Measurements from ENCODE around the gene GRK4. TPM values are rescaled to one million over a fixed set of nuclear protein-coding genes. Genes with fewer than 3 reads are reported as not detected.

Gene GRK4
- total and polyA plus RNA-seq, 10 of the 15 experiments (the other 5 are each of a cell fraction or from before 2014, with no cell fraction given): 1.1 to 4.0 (median 2.5) TPM

- Histone ChIP-seq H3K4me3 (no peak overlapping the region), H3K9me3 (replicated peaks; ENCODE audit: control insufficient read depth, insufficient read depth, low read length) (no peaks in the 10 kb centered on the region), H3K27me3 (replicated peaks in 1 of 2; ENCODE audit: control insufficient read depth in 2 of 2, insufficient read depth in 2 of 2, low read length in 1 of 2) (no peaks in the 10 kb centered on the region), H3K4me2 (ENCODE audit: control insufficient read depth, insufficient read depth) (peak overlapping the region; percentile 93), H4K20me1 (ENCODE audit: control insufficient read depth, insufficient read depth) (no peaks in the 10 kb centered on the region), H3K36me3 (ENCODE audit: control insufficient read depth in 2 of 2, insufficient read depth in 2 of 2, low read length in 1 of 2) (no peaks in the 10 kb centered on the region), H2AFZ (ENCODE audit: control insufficient read depth, low read depth, low read length) (peak overlapping the region; percentile 74), H3K4me1 (ENCODE audit: control insufficient read depth, insufficient read depth, low read length) (peaks cover 25% of the 10 kb centered on the region), H3K79me2 (ENCODE audit: control insufficient read depth, insufficient read depth, low read length) (no peaks in the 10 kb centered on the region), H3K9ac (ENCODE audit: control insufficient read depth, insufficient read depth, low read length) (no peak overlapping the region; the same call in 1 of the 2 replicates), H3K27ac (ENCODE audit: control insufficient read depth, insufficient read depth) (peak overlapping the region; percentile 50)
- ChIA-PET POLR2A (interaction anchor here (0.7 to 2.4 kb wide), 2 partner anchors 78 to 981 kb away, joined by 4 read pairs; no protein-coding TSS in a partner anchor), SMC1A (ENCODE audit: uncharacterized antibody, unreplicated experiment) (interaction anchor here (0.7 to 1.6 kb wide), 5 partner anchors 23 to 230 kb away, joined by 3 to 10 read pairs (median 3); no protein-coding TSS in a partner anchor), RAD21 (ENCODE audit: unreplicated experiment) (interaction anchor here (1.1 to 1.4 kb wide), 3 partner anchors 19 to 37 kb away, joined by 3 to 6 read pairs (median 3); no protein-coding TSS in a partner anchor), CTCF (interaction anchor here (0.7 to 1.8 kb wide), 6 partner anchors 18 to 36 kb away, joined by 3 to 12 read pairs (median 4); no protein-coding TSS in a partner anchor)
- ATAC-seq: peak; percentile 86
- intact Hi-C loops (cut with micrococcal nuclease; ENCODE audit: unreplicated experiment): no loop called here
- no TSS peak for BruUV-seq (replicated peaks)
- WGBS (ENCODE audit: insufficient coverage, insufficient replicate concordance, low lambda C conversion rate, missing lambda C conversion rate): 5% methylated on average over 8 of the region's 8 CpGs
- peak; percentile 46 for DNase-seq (ENCODE audit: low read depth, low spot score)
- in situ Hi-C loops (cut with MboI): no loop called here
- peak; percentile 89 for FAIRE-seq
- TF ChIP-seq ETV6 (conservative IDR thresholded peaks at IDR 0.05 in 1 of 2, IDR thresholded peaks at IDR 0.05 in 1 of 2; ENCODE audit: borderline replicate concordance in 1 of 2, low read depth in 1 of 2): peak in 1 of 2 experiments; percentile 21; a peak in 1 of 4 replicates
- TF ChIP-seq NFYB (IDR thresholded peaks at IDR 0.05; ENCODE audit: insufficient read depth, low read depth, low read length): no peak
- peak; percentile 66; the same call in 1 of the 2 replicates for TF ChIP-seq IRF4 (IDR thresholded peaks at IDR 0.05; ENCODE audit: low read depth, low read length)
- TF ChIP-seq BHLHE40 (IDR thresholded peaks at IDR 0.05; ENCODE audit: borderline replicate concordance in 1 of 2, low read depth in 2 of 2, low read length in 1 of 2): peak; percentile 58 to 63; a peak in 3 of 4 replicates
- TF ChIP-seq, protein P1, sequence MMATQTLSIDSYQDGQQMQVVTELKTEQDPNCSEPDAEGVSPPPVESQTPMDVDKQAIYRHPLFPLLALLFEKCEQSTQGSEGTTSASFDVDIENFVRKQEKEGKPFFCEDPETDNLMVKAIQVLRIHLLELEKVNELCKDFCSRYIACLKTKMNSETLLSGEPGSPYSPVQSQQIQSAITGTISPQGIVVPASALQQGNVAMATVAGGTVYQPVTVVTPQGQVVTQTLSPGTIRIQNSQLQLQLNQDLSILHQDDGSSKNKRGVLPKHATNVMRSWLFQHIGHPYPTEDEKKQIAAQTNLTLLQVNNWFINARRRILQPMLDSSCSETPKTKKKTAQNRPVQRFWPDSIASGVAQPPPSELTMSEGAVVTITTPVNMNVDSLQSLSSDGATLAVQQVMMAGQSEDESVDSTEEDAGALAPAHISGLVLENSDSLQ (IDR thresholded peaks at IDR 0.05): peak; percentile 84
- TF ChIP-seq FOXM1 (IDR thresholded peaks at IDR 0.05; ENCODE audit: low read depth, low read length): no peak; the same call in 1 of the 2 replicates
- TF ChIP-seq SUPT20H (IDR thresholded peaks at IDR 0.05; ENCODE audit: borderline replicate concordance, control insufficient read depth, low read depth, low read length): no peak
- TF ChIP-seq MEF2A (IDR thresholded peaks at IDR 0.05; ENCODE audit: insufficient read depth, low read depth, low read length): peak; percentile 80; the same call in 1 of the 2 replicates
- TF ChIP-seq ZNF592 (IDR thresholded peaks at IDR 0.05): no peak
- TF ChIP-seq CREM (IDR thresholded peaks at IDR 0.05; ENCODE audit: low read depth): peak; percentile 37; the same call in 1 of the 2 replicates
- TF ChIP-seq NFIC (IDR thresholded peaks at IDR 0.05; ENCODE audit: low read depth, low read length): peak; percentile 75
- no peak for TF ChIP-seq WRNIP1 (IDR thresholded peaks at IDR 0.05; ENCODE audit: borderline replicate concordance, low read depth, low read length)
- TF ChIP-seq ZNF217 (IDR thresholded peaks at IDR 0.05): no peak
- TF ChIP-seq MXI1 (IDR thresholded peaks at IDR 0.05; ENCODE audit: low read depth, low read length): peak; percentile 22; the same call in 1 of the 2 replicates
- TF ChIP-seq RELA (IDR thresholded peaks at IDR 0.05; ENCODE audit: borderline replicate concordance, partially characterized antibody): no peak
- TF ChIP-seq GATAD2B (conservative IDR thresholded peaks at IDR 0.05; ENCODE audit: low read depth): no peak
- no peak for TF ChIP-seq ATF3 (IDR thresholded peaks at IDR 0.05; ENCODE audit: borderline replicate concordance, extremely low read depth, low read depth, low read length)
Measured at GRCh38 chr4:3013839-3014350, 50.5 kb downstream of the GRK4 start.
